Measurements from ENCODE around the gene FAM151B. TPM values are rescaled to one million over a fixed set of nuclear protein-coding genes. Genes with fewer than 3 reads are reported as not detected.

Gene FAM151B
- total and polyA plus RNA-seq, 10 of the 15 experiments (the other 5 are each of a cell fraction or from before 2014, with no cell fraction given): 0.05 to 0.79 (median 0.22) TPM

GRCh38 chr5:80508844-80509243, 20.9 kb downstream of the FAM151B start:
- RAD21 ChIA-PET (ENCODE audit: unreplicated experiment): no interaction called here

More at GRCh38 chr5:80508844-80509243, 20.9 kb downstream of the FAM151B start:
- no TSS peak for BruUV-seq (replicated peaks)
- intact Hi-C loops (cut with micrococcal nuclease; ENCODE audit: unreplicated experiment) (no loop called here), in situ Hi-C loops (cut with MboI) (no loop called here)
- Histone ChIP-seq H3K27me3 (replicated peaks in 1 of 2; ENCODE audit: control insufficient read depth in 2 of 2, insufficient read depth in 2 of 2, low read length in 1 of 2) (no peaks in the 10 kb centered on the region), H3K79me2 (ENCODE audit: control insufficient read depth, insufficient read depth, low read length) (no peaks in the 10 kb centered on the region), H3K9me3 (replicated peaks; ENCODE audit: control insufficient read depth, insufficient read depth, low read length) (no peaks in the 10 kb centered on the region), H3K36me3 (ENCODE audit: control insufficient read depth in 2 of 2, insufficient read depth in 2 of 2, low read length in 1 of 2) (no peaks in the 10 kb centered on the region), H3K4me3 (no peak overlapping the region), H4K20me1 (ENCODE audit: control insufficient read depth, insufficient read depth) (no peaks in the 10 kb centered on the region), H2AFZ (ENCODE audit: control insufficient read depth, low read depth, low read length) (no peak overlapping the region), H3K9ac (ENCODE audit: control insufficient read depth, insufficient read depth, low read length) (no peak overlapping the region), H3K4me2 (ENCODE audit: control insufficient read depth, insufficient read depth) (no peak overlapping the region), H3K4me1 (ENCODE audit: control insufficient read depth, insufficient read depth, low read length) (no peaks in the 10 kb centered on the region), H3K27ac (ENCODE audit: control insufficient read depth, insufficient read depth) (no peak overlapping the region)
- CTCF ChIA-PET: interaction anchor here (0.6 to 1.1 kb wide), 2 partner anchors 38 to 422 kb away, joined by 3 read pairs; no protein-coding TSS in a partner anchor
- DNase-seq (ENCODE audit: low read depth, low spot score): no peak
- no peak for TF ChIP-seq REST (IDR thresholded peaks at IDR 0.05; ENCODE audit: low read depth, low read length)
- no peak for TF ChIP-seq ATF2 (IDR thresholded peaks at IDR 0.05; ENCODE audit: low read length)
- no peak for TF ChIP-seq EZH2 (IDR thresholded peaks at IDR 0.05; ENCODE audit: borderline replicate concordance, control insufficient read depth, low read depth, low read length)
- no peak for TF ChIP-seq ESRRA (IDR thresholded peaks at IDR 0.05; ENCODE audit: low read length)
- no peak for TF ChIP-seq POLR2A (IDR thresholded peaks at IDR 0.05; ENCODE audit: low read depth, low read length)
- TF ChIP-seq HSF1 (IDR thresholded peaks at IDR 0.05; ENCODE audit: low read depth, low read length): no peak
- no peak for TF ChIP-seq HDGF (IDR thresholded peaks at IDR 0.05)
- TF ChIP-seq E2F4 (IDR thresholded peaks at IDR 0.05; ENCODE audit: low read depth, low read length): no peak
- TF ChIP-seq TCF3 (IDR thresholded peaks at IDR 0.05; ENCODE audit: borderline replicate concordance, insufficient read depth, low read depth, low read length): no peak
- no peak for TF ChIP-seq CBX5 (IDR thresholded peaks at IDR 0.05; ENCODE audit: low read depth)
- no peak for TF ChIP-seq SPI1 (IDR thresholded peaks at IDR 0.05; ENCODE audit: borderline replicate concordance, insufficient read depth, low read depth, low read length)
- POLR2A ChIA-PET: no interaction called here
- ATAC-seq: no peak
- SMC1A ChIA-PET (ENCODE audit: uncharacterized antibody, unreplicated experiment): no interaction called here
- FAIRE-seq: no peak
- WGBS (ENCODE audit: insufficient coverage, insufficient replicate concordance, low lambda C conversion rate, missing lambda C conversion rate): 86% methylated on average over 5 of the region's 6 CpGs

All from GM12878 (cell line).